Measurements from ENCODE around the gene PNPLA3. TPM values are rescaled to one million over a fixed set of nuclear protein-coding genes. Genes with fewer than 3 reads are reported as not detected.

Gene PNPLA3
- total RNA-seq, 2 donors from 2014 or later: 0.16 TPM; not detected in 1

- no peaks in the 10 kb centered on the region for H3K9me3 ChIP-seq
- no peaks in the 10 kb centered on the region for H3K36me3 ChIP-seq
- TF ChIP-seq CTCF (IDR thresholded peaks at IDR 0.05): no peak
- H3K4me3 ChIP-seq: no peak overlapping the region
- peaks cover 12 to 13% of the 10 kb centered on the region in 2 donors for H3K27me3 ChIP-seq
- H3K4me1 ChIP-seq: peaks cover 0 to 12% of the 10 kb centered on the region in 2 donors
- no peak for DNase-seq (ENCODE audit: low spot score)
- no peak overlapping the region for H3K27ac ChIP-seq
Observed at GRCh38 chr22:43893266-43893665, 30.3 kb upstream of the PNPLA3 start.

GRCh38 chr22:43894122-43894521 is 29.5 kb upstream of the PNPLA3 start:
- peaks cover 0 to 12% of the 10 kb centered on the region in 2 donors for H3K4me1 ChIP-seq

GRCh38 chr22:43895986-43896645 is 27.5 kb upstream of the PNPLA3 start:
- Histone ChIP-seq H3K4me3 (no peak overlapping the region), H3K4me1 (peaks cover 0 to 10% of the 10 kb centered on the region in 2 donors), H3K27ac (no peak overlapping the region), H3K27me3 (peaks cover 3 to 12% of the 10 kb centered on the region in 2 donors), H3K9me3 (no peaks in the 10 kb centered on the region), H3K36me3 (no peaks in the 10 kb centered on the region)
- DNase-seq (ENCODE audit: low spot score): no peak
- no peak for TF ChIP-seq CTCF (IDR thresholded peaks at IDR 0.05)

More at GRCh38 chr22:43894122-43894521, 29.5 kb upstream of the PNPLA3 start:
- no peak for DNase-seq (ENCODE audit: low spot score)
- TF ChIP-seq CTCF (IDR thresholded peaks at IDR 0.05): no peak
- no peaks in the 10 kb centered on the region for H3K9me3 ChIP-seq
- H3K27ac ChIP-seq: no peak overlapping the region
- H3K36me3 ChIP-seq: no peaks in the 10 kb centered on the region
- H3K27me3 ChIP-seq: peaks cover 12 to 13% of the 10 kb centered on the region in 2 donors
- H3K4me3 ChIP-seq: no peak overlapping the region

GRCh38 chr22:43897751-43898261 is 25.8 kb upstream of the PNPLA3 start:
- no peak for DNase-seq (ENCODE audit: low spot score)
- Histone ChIP-seq H3K9me3 (no peaks in the 10 kb centered on the region), H3K27ac (no peak overlapping the region), H3K27me3 (no peaks in the 10 kb centered on the region), H3K4me1 (no peaks in the 10 kb centered on the region), H3K4me3 (no peak overlapping the region), H3K36me3 (no peaks in the 10 kb centered on the region)
- TF ChIP-seq CTCF (IDR thresholded peaks at IDR 0.05): no peak

GRCh38 chr22:43900206-43900605 is 23.4 kb upstream of the PNPLA3 start:
- DNase-seq (ENCODE audit: low spot score): no peak
- no peak for TF ChIP-seq CTCF (IDR thresholded peaks at IDR 0.05)
- Histone ChIP-seq H3K4me3 (no peak overlapping the region), H3K36me3 (no peaks in the 10 kb centered on the region), H3K27me3 (no peaks in the 10 kb centered on the region), H3K4me1 (no peaks in the 10 kb centered on the region), H3K9me3 (no peaks in the 10 kb centered on the region), H3K27ac (no peak overlapping the region)
